Esophagus muscularis mucosa (tissue), 4 donors: Measurements from ENCODE around the gene ZFPM1. TPM values are rescaled to one million over a fixed set of nuclear protein-coding genes. Genes with fewer than 3 reads are reported as not detected.

Experiments used
- DNase-seq: peaks from one replicate; pipeline ENCODE4 v3.0.0-alpha.2; 2017; ENCODE audit errors: extremely low spot score
- H3K27ac ChIP-seq, 4 donors: fragments of 200-600 bp; sonication (generic); replicated peaks in 1 of 4; 1 replicate in 3 of 4; 2 replicates in 1 of 4; pipeline ENCODE4 v1.5.1; 2016 to 2019; ENCODE audit warnings: mild to moderate bottlenecking in 1 of 4
- H3K27me3 ChIP-seq, 4 donors: fragments of 200-600 bp; sonication (generic); one replicate each; pipeline versions ENCODE4 v1.5.1 to v1.6.0; 2016 to 2019
- H3K36me3 ChIP-seq, 4 donors: fragments of 200-600 bp; sonication (generic); one replicate each; pipeline ENCODE4 v1.5.1; 2016 to 2019
- H3K4me1 ChIP-seq, 4 donors: fragments of 200-600 bp; sonication (generic); one replicate each; pipeline ENCODE4 v1.5.1; 2016 to 2019
- H3K4me3 ChIP-seq, 4 donors: fragments of 200-600 bp; sonication (generic); 1 replicate in 2 of 4; 2 replicates in 2 of 4; pipeline ENCODE4 v1.5.1; 2016 to 2019; ENCODE audit warnings: mild to moderate bottlenecking in 4 of 4, moderate library complexity in 1 of 4
- H3K9me3 ChIP-seq, 4 donors: fragments of 200-600 bp; sonication (generic); 1 replicate in 3 of 4; 2 replicates in 1 of 4; pipeline ENCODE4 v1.5.1; 2016 to 2019
- CTCF ChIP-seq, 3 experiments: fragments of 200-600 bp in 2 of 3; fragments of 450-650 bp in 1 of 3; sonication (generic) in 2 of 3; IDR thresholded peaks; one replicate each; pipeline ENCODE4 v1.5.1; 2017 to 2019; ENCODE audit warnings: antibody characterized with exemption in 3 of 3, mild to moderate bottlenecking in 2 of 3, moderate library complexity in 1 of 3
- EP300 ChIP-seq: sonication (generic); formaldehyde crosslinking; IDR thresholded peaks from one replicate; pipeline ENCODE4 v1.6.1; 2017; ENCODE audit warnings: antibody characterized with exemption
- POLR2A ChIP-seq: fragments of 450-650 bp; IDR thresholded peaks from one replicate; pipeline ENCODE4 v1.6.1; 2017; ENCODE audit warnings: antibody characterized with exemption, moderate library complexity, mild to moderate bottlenecking, low read depth
- POLR2AphosphoS5 ChIP-seq, 2 donors: sonication (generic); formaldehyde crosslinking; IDR thresholded peaks; one replicate each; pipeline ENCODE4 v1.6.1; 2017; ENCODE audit warnings: antibody characterized with exemption in 2 of 2
- WGBS: methylation state at CpG from one replicate; pipeline ENCODE4 v1.1.5; 2018; 5-methylcytosine and 5-hydroxymethylcytosine counted together
- intact Hi-C: fragments of 100-400 bp; cut with DNase I; formaldehyde crosslinking; loops from one replicate; pipeline ENCODE4 v1.15.1; 2023
- total RNA-seq, 4 donors: library from RNA; depleted of rRNA; stranded (reverse); fragments of >200 nt; gene quantifications; one replicate each; pipeline versions ENCODE4 v1.1.0 to v1.2.1, GENCODE V29; 2016

ZFPM1 gene
- total RNA-seq, 4 donors from 2014 or later: 0.42 to 1.4 (median 1.0) TPM

DNA sequence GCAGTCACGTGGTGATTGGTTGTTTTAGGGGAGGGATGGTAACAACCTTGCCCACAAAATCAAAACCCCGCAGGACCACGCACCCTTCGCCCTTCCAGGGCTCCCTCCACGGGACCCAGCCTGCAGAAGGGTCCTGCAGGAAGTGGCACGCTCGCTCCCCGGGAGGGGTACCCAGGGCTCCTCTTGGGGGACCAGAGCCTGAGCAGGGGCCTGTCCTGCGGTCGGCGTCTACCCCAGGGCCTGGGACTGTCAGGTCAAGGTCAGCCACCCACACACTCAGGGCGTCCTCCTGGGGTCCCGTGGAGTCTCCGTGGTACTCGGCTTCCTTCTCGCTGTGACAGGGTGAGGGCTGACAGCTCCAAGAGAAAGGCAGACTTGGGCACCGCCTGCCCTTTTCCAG lies 36.4 kb upstream of the ZFPM1 start:
- 82% methylated on average over 5 of the region's 17 CpGs for WGBS

GRCh38 chr16:88417684-88418476 lies 35.2 kb upstream of the ZFPM1 start:
- Histone ChIP-seq H3K36me3 (no peaks in the 10 kb centered on the region), H3K4me3 (no peak overlapping the region), H3K4me1 (no peaks in the 10 kb centered on the region), H3K27me3 (no peaks in the 10 kb centered on the region), H3K27ac (no peak overlapping the region), H3K9me3 (no peaks in the 10 kb centered on the region)
- TF ChIP-seq EP300 (no peak), CTCF (IDR thresholded peaks at IDR 0.05) (no peak), POLR2A (no peak), POLR2AphosphoS5 (IDR thresholded peaks at IDR 0.05) (no peak)
- no peak for DNase-seq
- WGBS: 85% methylated on average over 16 of the region's 17 CpGs
- intact Hi-C loops: no loop called here

More for the DNA sequence above, 36.4 kb upstream of the ZFPM1 start:
- no peaks in the 10 kb centered on the region for H3K27me3 ChIP-seq
- no peak overlapping the region for H3K4me3 ChIP-seq
- intact Hi-C loops: no loop called here
- no peaks in the 10 kb centered on the region for H3K36me3 ChIP-seq
- H3K27ac ChIP-seq: no peak overlapping the region
- no peak for DNase-seq
- no peaks in the 10 kb centered on the region for H3K4me1 ChIP-seq
- no peaks in the 10 kb centered on the region for H3K9me3 ChIP-seq
- TF ChIP-seq CTCF (IDR thresholded peaks at IDR 0.05): no peak
- TF ChIP-seq POLR2AphosphoS5 (IDR thresholded peaks at IDR 0.05): no peak
- TF ChIP-seq POLR2A: no peak
- TF ChIP-seq EP300: no peak

- intact Hi-C loops: no loop called here
- WGBS: 79% methylated on average over 15 of the region's 18 CpGs
Observed at GRCh38 chr16:88418869-88419268, 34.2 kb upstream of the ZFPM1 start.

GRCh38 chr16:88419790-88420189 lies 33.3 kb upstream of the ZFPM1 start:
- no peaks in the 10 kb centered on the region for H3K9me3 ChIP-seq
- no peak for TF ChIP-seq POLR2AphosphoS5 (IDR thresholded peaks at IDR 0.05)
- no peak for TF ChIP-seq POLR2A
- TF ChIP-seq EP300: no peak
- TF ChIP-seq CTCF (IDR thresholded peaks at IDR 0.05): no peak
- H3K4me3 ChIP-seq: no peak overlapping the region
- intact Hi-C loops: no loop called here
- DNase-seq: no peak
- H3K36me3 ChIP-seq: no peaks in the 10 kb centered on the region
- H3K27me3 ChIP-seq: no peaks in the 10 kb centered on the region
- no peak overlapping the region for H3K27ac ChIP-seq
- peaks cover 0 to 7% (median 6%) of the 10 kb centered on the region in 4 donors for H3K4me1 ChIP-seq
- WGBS: 94% methylated on average over 8 of the region's 10 CpGs

More at GRCh38 chr16:88418869-88419268, 34.2 kb upstream of the ZFPM1 start:
- no peak overlapping the region for H3K4me3 ChIP-seq
- no peaks in the 10 kb centered on the region for H3K36me3 ChIP-seq
- no peak overlapping the region for H3K27ac ChIP-seq
- no peak for DNase-seq
- no peaks in the 10 kb centered on the region for H3K9me3 ChIP-seq
- no peaks in the 10 kb centered on the region for H3K27me3 ChIP-seq
- no peak for TF ChIP-seq POLR2AphosphoS5 (IDR thresholded peaks at IDR 0.05)
- TF ChIP-seq POLR2A: no peak
- TF ChIP-seq CTCF (IDR thresholded peaks at IDR 0.05): no peak
- no peak for TF ChIP-seq EP300
- no peaks in the 10 kb centered on the region for H3K4me1 ChIP-seq
